OCI-LY7 (cell line): ENCODE data around the gene TMEM37. TPM values are rescaled to one million over a fixed set of nuclear protein-coding genes. Genes with fewer than 3 reads are reported as not detected.

Experiments
- BruUV-seq: library from RNA; stranded (reverse); fragments of 400-500 nt; replicated peaks from 2 replicates; lab custom pipeline; 2021; lab: Mats Ljungman, UMichigan
- CTCF ChIA-PET: fragments of 300-600 bp; sonication (Branson Sonifier 250); formaldehyde crosslinking; loops from one replicate; lab custom pipeline; 2022; ENCODE audit warnings: antibody characterized with exemption; ENCODE audit not compliant: unreplicated experiment; lab: Charles Lee
- POLR2A ChIA-PET: fragments of 300-600 bp; sonication (Branson Sonifier 250); formaldehyde crosslinking; loops from one replicate; lab custom pipeline; 2022; ENCODE audit warnings: antibody characterized with exemption; lab: Charles Lee
- DNase-seq: peaks from one replicate; pipeline ENCODE4 v3.0.0-alpha.2; 2015; ENCODE audit warnings: low spot score
- H2AFZ ChIP-seq: fragments of 200-600 bp; sonication (generic), shearing (Covaris generic); 2 replicates; pipeline ENCODE4 v1.6.1; 2014; ENCODE audit warnings: mild to moderate bottlenecking, antibody characterized with exemption, low read length, moderate library complexity
- H3K27ac ChIP-seq: fragments of 200-600 bp; sonication (generic); 2 replicates; pipeline ENCODE4 v1.5.1; 2014; ENCODE audit warnings: mixed run types, low read depth, mild to moderate bottlenecking, moderate library complexity, low read length, inconsistent platforms; ENCODE audit not compliant: poor library complexity, severe bottlenecking
- H3K36me3 ChIP-seq: fragments of 200-600 bp; sonication (generic); 2 replicates; pipeline ENCODE4 v1.6.1; 2014; ENCODE audit warnings: mild to moderate bottlenecking, antibody characterized with exemption, low read length, moderate library complexity, mixed read lengths; ENCODE audit not compliant: insufficient read depth
- H3K4me1 ChIP-seq: fragments of 200-600 bp; sonication (generic); 2 replicates; pipeline ENCODE4 v1.5.1; 2014; ENCODE audit warnings: mild to moderate bottlenecking, low read length; ENCODE audit not compliant: insufficient read depth, poor library complexity, severe bottlenecking
- H3K4me2 ChIP-seq: fragments of 200-600 bp; sonication (generic); 2 replicates; pipeline ENCODE4 v1.6.1; 2014; ENCODE audit warnings: mild to moderate bottlenecking, low read length
- H3K4me3 ChIP-seq: fragments of 200-600 bp; sonication (generic); 2 replicates; pipeline ENCODE4 v1.5.1; 2014; ENCODE audit warnings: mild to moderate bottlenecking, low read depth, low read length; ENCODE audit not compliant: poor library complexity, severe bottlenecking
- H3K79me2 ChIP-seq: fragments of 200-600 bp; sonication (generic); 2 replicates; pipeline ENCODE4 v1.6.1; 2016; ENCODE audit warnings: low read depth, mild to moderate bottlenecking, low read length, moderate library complexity, mixed read lengths; ENCODE audit not compliant: insufficient read depth
- H3K9me2 ChIP-seq: fragments of 200-600 bp; sonication (generic); 2 replicates; pipeline ENCODE4 v1.6.1; 2016; ENCODE audit warnings: mild to moderate bottlenecking, low read length, mixed read lengths; ENCODE audit not compliant: insufficient read depth
- H3K9me3 ChIP-seq: fragments of 200-600 bp; sonication (generic); 2 replicates; pipeline ENCODE4 v1.6.1; 2014; ENCODE audit warnings: mild to moderate bottlenecking, mixed run types, low read length, mixed read lengths
- H4K20me1 ChIP-seq: fragments of 200-600 bp; sonication (generic); 2 replicates; pipeline ENCODE4 v1.6.1; 2014; ENCODE audit warnings: mild to moderate bottlenecking, antibody characterized with exemption, low read length, moderate library complexity, mixed read lengths; ENCODE audit not compliant: insufficient read depth
- EZH2phosphoT487 ChIP-seq: fragments of 200-600 bp; sonication (generic); IDR thresholded peaks from 2 replicates; pipeline ENCODE4 v1.6.1; 2018; ENCODE audit warnings: low read depth, borderline replicate concordance, mild to moderate bottlenecking, mixed run types, antibody characterized with exemption, low read length, moderate library complexity, mixed read lengths
- intact Hi-C: fragments of 100-400 bp; cut with micrococcal nuclease; formaldehyde crosslinking; loops from one replicate; pipeline ENCODE4 v1.10.0; 2022; ENCODE audit not compliant: unreplicated experiment
- total RNA-seq, 2 experiments: library from RNA; depleted of rRNA in 1 of 2; stranded (reverse); fragments of >200 nt in 1 of 2; shearing (Covaris generic) in 1 of 2; gene quantifications; 2 replicates each; pipeline ENCODE4 v1.2.3, GENCODE V29; 2014 to 2022
- TF ChIP-seq, protein P1 (sequence below): fragments of 200-600 bp; sonication (generic); conservative IDR thresholded peaks from 2 replicates; pipeline ENCODE4 v1.5.1; 2014; ENCODE audit warnings: mild to moderate bottlenecking, antibody characterized with exemption, low read length, moderate library complexity, mixed read lengths

TMEM37 gene
- total RNA-seq, 2 experiments from 2014 or later, result not detected

DNA sequence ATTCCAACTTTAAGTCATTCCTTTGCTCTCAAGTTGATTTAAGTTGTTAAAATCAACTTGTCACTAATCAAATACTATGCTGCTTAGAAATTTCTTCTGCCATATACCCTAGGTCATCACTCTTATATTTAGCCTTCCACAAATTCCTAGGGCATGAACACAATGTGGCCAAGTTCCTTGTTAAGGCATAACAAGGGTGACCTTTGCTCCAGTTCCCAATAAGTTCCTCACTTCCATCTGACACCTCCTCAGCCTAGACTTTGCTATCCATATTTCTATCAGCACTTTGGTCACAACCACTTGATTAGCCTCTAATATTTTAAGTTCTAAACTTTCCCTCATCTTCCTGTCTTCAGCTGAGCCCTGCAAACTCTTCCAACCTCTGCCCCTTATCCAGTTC, 9.9 kb upstream of the TMEM37 start:
- no peak overlapping the region for H2AFZ ChIP-seq
- ChIA-PET CTCF (no interaction called here), POLR2A (no interaction called here)
- DNase-seq, result no peak
- TF ChIP-seq EZH2phosphoT487, result no peak
- TF ChIP-seq, protein P1, sequence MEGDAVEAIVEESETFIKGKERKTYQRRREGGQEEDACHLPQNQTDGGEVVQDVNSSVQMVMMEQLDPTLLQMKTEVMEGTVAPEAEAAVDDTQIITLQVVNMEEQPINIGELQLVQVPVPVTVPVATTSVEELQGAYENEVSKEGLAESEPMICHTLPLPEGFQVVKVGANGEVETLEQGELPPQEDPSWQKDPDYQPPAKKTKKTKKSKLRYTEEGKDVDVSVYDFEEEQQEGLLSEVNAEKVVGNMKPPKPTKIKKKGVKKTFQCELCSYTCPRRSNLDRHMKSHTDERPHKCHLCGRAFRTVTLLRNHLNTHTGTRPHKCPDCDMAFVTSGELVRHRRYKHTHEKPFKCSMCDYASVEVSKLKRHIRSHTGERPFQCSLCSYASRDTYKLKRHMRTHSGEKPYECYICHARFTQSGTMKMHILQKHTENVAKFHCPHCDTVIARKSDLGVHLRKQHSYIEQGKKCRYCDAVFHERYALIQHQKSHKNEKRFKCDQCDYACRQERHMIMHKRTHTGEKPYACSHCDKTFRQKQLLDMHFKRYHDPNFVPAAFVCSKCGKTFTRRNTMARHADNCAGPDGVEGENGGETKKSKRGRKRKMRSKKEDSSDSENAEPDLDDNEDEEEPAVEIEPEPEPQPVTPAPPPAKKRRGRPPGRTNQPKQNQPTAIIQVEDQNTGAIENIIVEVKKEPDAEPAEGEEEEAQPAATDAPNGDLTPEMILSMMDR, result no peak
- H3K4me3 ChIP-seq, result no peak overlapping the region
- no peaks in the 10 kb centered on the region for H3K79me2 ChIP-seq
- intact Hi-C loops, result no loop called here
- H3K4me2 ChIP-seq, result no peak overlapping the region
- H3K36me3 ChIP-seq, result no peaks in the 10 kb centered on the region
- H3K27ac ChIP-seq, result no peak overlapping the region
- no peaks in the 10 kb centered on the region for H3K9me2 ChIP-seq
- no TSS peak for BruUV-seq
- 0 out of 2 replicates have a peak, but pooled peaks cover 9% of the 10 kb centered on the region for H3K9me3 ChIP-seq
- H4K20me1 ChIP-seq, result no peaks in the 10 kb centered on the region
- H3K4me1 ChIP-seq, result no peaks in the 10 kb centered on the region

DNA sequence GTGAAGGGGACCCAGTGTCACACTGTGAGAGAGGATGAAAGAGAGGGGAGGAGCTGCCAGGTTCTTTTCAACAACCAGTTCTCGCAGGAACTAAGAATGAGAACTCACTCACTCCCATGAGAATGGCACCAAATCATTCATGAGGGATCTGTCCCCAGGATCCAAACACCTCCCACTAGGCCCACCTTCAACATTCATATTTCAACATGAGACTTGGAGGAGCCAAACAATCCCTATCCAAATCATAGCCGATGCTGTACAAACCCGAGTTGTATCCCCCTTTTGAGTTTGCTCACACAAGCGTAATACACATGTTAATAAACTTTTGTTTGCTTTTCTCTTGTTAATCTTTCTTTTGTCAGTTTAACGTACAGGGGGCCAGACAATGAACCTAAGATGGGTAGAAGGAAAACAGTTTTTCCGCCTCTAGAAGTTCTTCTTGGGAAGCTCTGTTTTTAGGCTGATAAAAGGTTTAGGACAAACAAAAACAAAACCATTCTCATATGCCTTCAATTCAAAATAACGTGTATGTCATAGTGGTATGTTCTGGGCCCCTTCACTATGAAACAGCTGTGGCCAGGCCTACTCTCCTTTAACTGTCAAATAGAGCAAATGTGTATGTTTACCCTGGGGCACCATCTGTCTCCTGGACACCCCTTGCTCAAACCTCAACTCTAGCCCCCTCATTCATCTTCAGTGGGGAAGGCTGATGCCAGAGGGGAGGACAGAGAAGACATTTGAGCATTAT, 9.1 kb upstream of the TMEM37 start:
- no peak overlapping the region for H3K4me3 ChIP-seq
- H3K36me3 ChIP-seq, result no peaks in the 10 kb centered on the region
- no peaks in the 10 kb centered on the region for H3K79me2 ChIP-seq
- H3K9me3 ChIP-seq, result 0 out of 2 replicates have a peak, but pooled peaks cover 9% of the 10 kb centered on the region
- DNase-seq, result no peak
- ChIA-PET CTCF (no interaction called here), POLR2A (no interaction called here)
- H3K4me1 ChIP-seq, result no peaks in the 10 kb centered on the region
- BruUV-seq, result no TSS peak
- no peak overlapping the region for H3K4me2 ChIP-seq
- H2AFZ ChIP-seq, result no peak overlapping the region
- no peaks in the 10 kb centered on the region for H4K20me1 ChIP-seq
- H3K9me2 ChIP-seq, result no peaks in the 10 kb centered on the region
- intact Hi-C loops, result no loop called here
- no peak for TF ChIP-seq EZH2phosphoT487
- TF ChIP-seq, protein P1, result no peak
- H3K27ac ChIP-seq, result no peak overlapping the region

DNA sequence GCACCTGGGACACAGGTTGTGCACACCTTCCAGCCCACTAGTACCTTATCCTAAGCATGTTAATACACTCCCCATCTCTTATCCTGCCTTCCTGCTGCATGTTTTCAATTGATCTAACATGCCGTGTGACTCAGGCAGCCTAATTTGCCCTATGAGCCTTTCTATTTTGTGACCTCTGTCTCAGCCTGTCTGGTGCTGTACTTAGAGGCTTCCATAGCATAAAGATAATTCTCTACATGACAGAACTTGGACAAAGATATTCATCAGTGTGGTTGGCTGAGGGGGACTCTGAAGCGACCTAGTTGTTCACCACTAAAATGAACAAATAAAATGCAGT, 8.6 kb upstream of the TMEM37 start:
- H3K27ac ChIP-seq, result no peak overlapping the region
- 0 out of 2 replicates have a peak, but pooled peaks cover 9% of the 10 kb centered on the region for H3K9me3 ChIP-seq
- no peaks in the 10 kb centered on the region for H3K36me3 ChIP-seq
- H3K4me2 ChIP-seq, result no peak overlapping the region
- no peaks in the 10 kb centered on the region for H4K20me1 ChIP-seq
- no peak overlapping the region for H2AFZ ChIP-seq
- intact Hi-C loops, result no loop called here
- no peaks in the 10 kb centered on the region for H3K79me2 ChIP-seq
- POLR2A ChIA-PET, result no interaction called here
- no TSS peak for BruUV-seq
- H3K9me2 ChIP-seq, result no peaks in the 10 kb centered on the region
- H3K4me3 ChIP-seq, result no peak overlapping the region
- TF ChIP-seq, protein P1, result no peak
- no peak for TF ChIP-seq EZH2phosphoT487
- no peaks in the 10 kb centered on the region for H3K4me1 ChIP-seq
- CTCF ChIA-PET, result no interaction called here
- DNase-seq, result no peak
